ENCODE measurements around the gene CD38. TPM values are rescaled to one million over a fixed set of nuclear protein-coding genes. Genes with fewer than 3 reads are reported as not detected.

The CD38 gene
- total RNA-seq, 1 experiment from 2014 or later = not detected

DNA sequence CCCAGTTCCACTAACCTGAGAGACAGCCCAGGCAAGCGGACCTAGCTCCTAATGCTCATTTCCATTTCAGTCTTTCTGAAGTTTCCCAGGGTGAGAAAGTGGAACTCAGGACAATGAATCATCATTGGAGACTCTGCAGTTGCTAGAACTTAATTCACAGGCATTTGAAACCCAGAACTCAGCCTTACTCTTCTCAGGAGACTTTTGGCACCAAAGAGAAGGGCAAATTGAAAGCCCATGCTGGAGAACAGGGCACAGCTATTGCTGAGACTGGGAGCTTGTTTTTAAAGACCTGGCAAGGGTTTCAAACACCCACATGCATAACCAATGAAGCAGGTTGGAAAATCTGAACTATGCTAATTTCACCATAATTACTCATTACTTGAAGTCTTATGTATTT, 39.3 kb upstream of the CD38 start:
- H3K9ac ChIP-seq (ENCODE audit: low read length) = no peak overlapping the region
- CTCF ChIA-PET = no interaction called here
- no peak overlapping the region for H3K27ac ChIP-seq (ENCODE audit: low read length)
- no peaks in the 10 kb centered on the region for H3F3A ChIP-seq (ENCODE audit: low read length, unreplicated experiment)
- no TSS peak for BruUV-seq (replicated peaks)
- ATAC-seq (no peak), DNase-seq (no peak)
- no peak overlapping the region for H3K4me3 ChIP-seq (ENCODE audit: low read length)
- H3K4me1 ChIP-seq (ENCODE audit: insufficient read depth, low read length) = no peaks in the 10 kb centered on the region
- TF ChIP-seq EZH2 (IDR thresholded peaks at IDR 0.05; ENCODE audit: low read length, unreplicated experiment) (no peak), EZH2phosphoT487 (IDR thresholded peaks at IDR 0.05; ENCODE audit: borderline replicate concordance, low read length) (no peak)
- TF ChIP-seq, protein P1, sequence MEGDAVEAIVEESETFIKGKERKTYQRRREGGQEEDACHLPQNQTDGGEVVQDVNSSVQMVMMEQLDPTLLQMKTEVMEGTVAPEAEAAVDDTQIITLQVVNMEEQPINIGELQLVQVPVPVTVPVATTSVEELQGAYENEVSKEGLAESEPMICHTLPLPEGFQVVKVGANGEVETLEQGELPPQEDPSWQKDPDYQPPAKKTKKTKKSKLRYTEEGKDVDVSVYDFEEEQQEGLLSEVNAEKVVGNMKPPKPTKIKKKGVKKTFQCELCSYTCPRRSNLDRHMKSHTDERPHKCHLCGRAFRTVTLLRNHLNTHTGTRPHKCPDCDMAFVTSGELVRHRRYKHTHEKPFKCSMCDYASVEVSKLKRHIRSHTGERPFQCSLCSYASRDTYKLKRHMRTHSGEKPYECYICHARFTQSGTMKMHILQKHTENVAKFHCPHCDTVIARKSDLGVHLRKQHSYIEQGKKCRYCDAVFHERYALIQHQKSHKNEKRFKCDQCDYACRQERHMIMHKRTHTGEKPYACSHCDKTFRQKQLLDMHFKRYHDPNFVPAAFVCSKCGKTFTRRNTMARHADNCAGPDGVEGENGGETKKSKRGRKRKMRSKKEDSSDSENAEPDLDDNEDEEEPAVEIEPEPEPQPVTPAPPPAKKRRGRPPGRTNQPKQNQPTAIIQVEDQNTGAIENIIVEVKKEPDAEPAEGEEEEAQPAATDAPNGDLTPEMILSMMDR (conservative IDR thresholded peaks at IDR 0.05; ENCODE audit: low read depth, low read length) = no peak
- no peaks in the 10 kb centered on the region for H4K20me1 ChIP-seq (ENCODE audit: low read length)
- H2AFZ ChIP-seq (ENCODE audit: low read length) = no peak overlapping the region
- intact Hi-C loops (cut with micrococcal nuclease) = no loop called here
- H3K27me3 ChIP-seq (ENCODE audit: low read length) = no peaks in the 10 kb centered on the region
- no peak overlapping the region for H3K4me2 ChIP-seq (ENCODE audit: low read length)
- no peaks in the 10 kb centered on the region for H3K79me2 ChIP-seq (ENCODE audit: low read length)
- H3K9me3 ChIP-seq (ENCODE audit: low read length) = no peaks in the 10 kb centered on the region
- no peaks in the 10 kb centered on the region for H3K9me2 ChIP-seq (replicated peaks; ENCODE audit: low read length)
- POLR2A ChIA-PET (ENCODE audit: unreplicated experiment) = interaction anchor here (0.6 kb wide), 1 partner anchor 57 kb away, joined by 3 read pairs; no protein-coding TSS in a partner anchor
- H3K36me3 ChIP-seq (ENCODE audit: low read depth, low read length) = no peaks in the 10 kb centered on the region

GRCh38 chr4:15740764-15741404, 37.2 kb upstream of the CD38 start:
- ATAC-seq (no peak), DNase-seq (no peak)
- Histone ChIP-seq H3K9ac (ENCODE audit: low read length) (no peak overlapping the region), H4K20me1 (ENCODE audit: low read length) (no peaks in the 10 kb centered on the region), H3K27me3 (ENCODE audit: low read length) (no peaks in the 10 kb centered on the region), H3K4me1 (ENCODE audit: insufficient read depth, low read length) (no peaks in the 10 kb centered on the region), H3K27ac (ENCODE audit: low read length) (no peak overlapping the region), H3K4me3 (ENCODE audit: low read length) (no peak overlapping the region), H3K9me3 (ENCODE audit: low read length) (no peaks in the 10 kb centered on the region), H3K36me3 (ENCODE audit: low read depth, low read length) (no peaks in the 10 kb centered on the region), H3K79me2 (ENCODE audit: low read length) (no peaks in the 10 kb centered on the region), H3F3A (ENCODE audit: low read length, unreplicated experiment) (no peaks in the 10 kb centered on the region), H3K9me2 (replicated peaks; ENCODE audit: low read length) (no peaks in the 10 kb centered on the region), H3K4me2 (ENCODE audit: low read length) (no peak overlapping the region), H2AFZ (ENCODE audit: low read length) (no peak overlapping the region)
- intact Hi-C loops (cut with micrococcal nuclease) = no loop called here
- no TSS peak for BruUV-seq (replicated peaks)
- TF ChIP-seq, protein P1 (conservative IDR thresholded peaks at IDR 0.05; ENCODE audit: low read depth, low read length) = no peak
- no peak for TF ChIP-seq EZH2 (IDR thresholded peaks at IDR 0.05; ENCODE audit: low read length, unreplicated experiment)
- TF ChIP-seq EZH2phosphoT487 (IDR thresholded peaks at IDR 0.05; ENCODE audit: borderline replicate concordance, low read length) = no peak
- CTCF ChIA-PET = no interaction called here
- POLR2A ChIA-PET (ENCODE audit: unreplicated experiment) = no interaction called here

DNA sequence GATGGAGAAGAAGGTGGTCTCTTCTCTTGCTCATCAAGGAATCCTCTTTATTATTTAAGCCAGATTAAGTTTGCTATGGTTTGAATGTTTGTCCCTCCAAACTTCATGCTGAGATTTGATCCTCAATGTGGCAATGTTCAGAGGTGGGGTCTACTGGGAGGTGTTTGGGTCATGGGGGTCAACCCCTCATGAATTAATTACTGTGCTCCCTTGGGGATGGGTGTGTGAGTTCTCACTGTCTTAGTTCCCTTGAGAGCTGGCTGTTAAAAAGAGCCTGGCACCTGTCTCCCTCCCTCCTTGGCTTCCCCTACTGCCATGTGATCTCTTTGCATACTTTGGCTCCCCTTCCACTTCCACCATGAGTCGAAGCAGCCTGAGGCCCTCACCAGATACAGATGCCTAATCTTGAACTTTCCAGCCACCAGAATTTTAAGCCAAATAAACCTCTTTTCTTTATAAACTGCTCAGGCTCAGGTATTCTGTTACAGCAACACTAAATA, 36.0 kb upstream of the CD38 start:
- no peaks in the 10 kb centered on the region for H3K4me1 ChIP-seq (ENCODE audit: insufficient read depth, low read length)
- intact Hi-C loops (cut with micrococcal nuclease) = no loop called here
- no peak overlapping the region for H2AFZ ChIP-seq (ENCODE audit: low read length)
- H3F3A ChIP-seq (ENCODE audit: low read length, unreplicated experiment) = no peaks in the 10 kb centered on the region
- H3K27me3 ChIP-seq (ENCODE audit: low read length) = no peaks in the 10 kb centered on the region
- no peak overlapping the region for H3K9ac ChIP-seq (ENCODE audit: low read length)
- DNase-seq (no peak), ATAC-seq (no peak)
- ChIA-PET POLR2A (ENCODE audit: unreplicated experiment) (no interaction called here), CTCF (no interaction called here)
- H3K4me3 ChIP-seq (ENCODE audit: low read length) = no peak overlapping the region
- H3K27ac ChIP-seq (ENCODE audit: low read length) = no peak overlapping the region
- H3K79me2 ChIP-seq (ENCODE audit: low read length) = no peaks in the 10 kb centered on the region
- H4K20me1 ChIP-seq (ENCODE audit: low read length) = no peaks in the 10 kb centered on the region
- H3K4me2 ChIP-seq (ENCODE audit: low read length) = no peak overlapping the region
- no peaks in the 10 kb centered on the region for H3K9me2 ChIP-seq (replicated peaks; ENCODE audit: low read length)
- TF ChIP-seq EZH2 (IDR thresholded peaks at IDR 0.05; ENCODE audit: low read length, unreplicated experiment) (no peak), EZH2phosphoT487 (IDR thresholded peaks at IDR 0.05; ENCODE audit: borderline replicate concordance, low read length) (no peak)
- TF ChIP-seq, protein P1 (conservative IDR thresholded peaks at IDR 0.05; ENCODE audit: low read depth, low read length) = no peak
- H3K9me3 ChIP-seq (ENCODE audit: low read length) = no peaks in the 10 kb centered on the region
- H3K36me3 ChIP-seq (ENCODE audit: low read depth, low read length) = no peaks in the 10 kb centered on the region
- BruUV-seq (replicated peaks) = no TSS peak
